NCI-H146 treated with DMSO at 0.1 percent for 48 hours (cell line): ENCODE measurements around the gene EMID1.
"Not testable (repeated sequence)": the region's sequence is repeated elsewhere in the genome, so short reads cannot be mapped to it uniquely, and the experiment has no call there.

Experiments used
- DNase-seq: peaks from one replicate; lab custom pipeline; 2025; ENCODE audit not compliant: unreplicated experiment; lab: John Stamatoyannopoulos, UW

Gene EMID1

DNA sequence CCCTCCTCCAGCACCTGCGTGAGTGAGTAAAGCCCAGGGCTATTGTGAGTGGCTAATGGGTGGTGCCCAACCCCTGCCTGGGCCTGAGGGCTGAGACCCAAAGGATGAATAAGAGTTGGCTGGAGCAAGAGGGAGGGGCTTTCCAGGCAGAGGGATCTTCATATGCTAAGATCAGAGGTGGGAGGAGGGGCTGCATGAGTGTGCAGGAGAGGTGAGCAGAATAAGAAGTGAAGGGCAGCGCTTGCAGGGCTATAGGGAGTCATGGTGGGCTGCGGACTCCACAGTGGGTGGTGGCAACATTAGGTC lies 3.9 kb downstream of the EMID1 start:
- no peak for DNase-seq

DNA sequence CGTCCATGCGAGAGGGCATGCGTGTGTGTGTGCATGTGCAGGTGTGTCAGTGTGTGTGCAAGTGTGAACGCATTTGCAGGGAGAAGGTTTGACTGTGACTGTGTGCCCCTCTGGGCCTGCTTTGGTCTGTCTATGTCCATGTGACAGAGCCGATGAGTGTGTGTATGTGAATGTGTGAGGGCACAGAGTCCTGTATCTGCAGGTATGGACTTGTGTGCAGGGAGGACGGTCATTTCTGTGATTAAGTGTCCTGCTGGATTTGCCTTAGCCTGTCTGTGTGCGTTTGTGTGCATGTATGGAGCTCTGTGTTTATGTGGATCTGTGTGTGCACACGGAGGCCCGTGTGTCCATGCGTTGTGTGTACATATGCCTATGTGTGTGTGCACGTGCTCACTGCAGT lies 5.4 kb downstream of the EMID1 start:
- no peak for DNase-seq

DNA sequence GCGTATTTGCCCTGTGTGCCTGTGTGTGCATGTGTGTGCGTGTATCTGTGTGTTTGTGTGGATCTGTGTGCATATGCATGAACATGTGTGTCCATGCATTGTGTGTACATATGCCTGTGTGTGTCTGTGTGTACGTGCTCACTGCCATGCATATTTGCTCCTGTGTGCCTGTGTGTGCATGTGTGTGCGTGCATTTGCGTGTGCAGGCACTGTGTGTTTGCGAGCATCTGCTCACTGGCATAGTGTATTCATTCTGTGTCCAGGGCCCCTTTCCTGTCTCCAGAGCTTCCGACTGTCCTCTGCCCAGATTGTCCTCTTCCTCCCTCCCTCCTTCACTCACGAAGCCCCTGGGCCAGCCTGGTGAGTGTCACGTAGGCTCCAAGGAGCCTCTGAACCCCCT lies 5.8 kb downstream of the EMID1 start:
- DNase-seq, result no peak

DNA sequence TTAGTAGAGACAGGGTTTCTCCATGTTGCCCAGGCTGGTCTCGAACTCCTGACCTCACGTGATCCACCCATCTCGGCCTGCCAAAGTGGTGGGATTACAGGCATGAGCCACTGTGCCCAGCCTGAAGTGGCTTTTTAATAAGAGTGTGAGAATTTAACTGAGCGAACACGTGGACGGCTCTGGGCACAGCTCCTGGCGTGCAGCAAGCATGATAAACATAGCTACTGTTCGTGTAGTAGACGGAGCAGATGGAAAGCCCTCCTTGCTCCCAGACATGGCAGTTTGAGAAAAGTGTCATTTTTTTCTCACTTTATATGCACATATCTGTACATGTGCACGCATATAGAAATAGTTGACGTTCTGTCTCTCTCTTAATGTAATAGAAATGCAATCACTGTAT lies 7.0 kb downstream of the EMID1 start:
- DNase-seq, result no peak

DNA sequence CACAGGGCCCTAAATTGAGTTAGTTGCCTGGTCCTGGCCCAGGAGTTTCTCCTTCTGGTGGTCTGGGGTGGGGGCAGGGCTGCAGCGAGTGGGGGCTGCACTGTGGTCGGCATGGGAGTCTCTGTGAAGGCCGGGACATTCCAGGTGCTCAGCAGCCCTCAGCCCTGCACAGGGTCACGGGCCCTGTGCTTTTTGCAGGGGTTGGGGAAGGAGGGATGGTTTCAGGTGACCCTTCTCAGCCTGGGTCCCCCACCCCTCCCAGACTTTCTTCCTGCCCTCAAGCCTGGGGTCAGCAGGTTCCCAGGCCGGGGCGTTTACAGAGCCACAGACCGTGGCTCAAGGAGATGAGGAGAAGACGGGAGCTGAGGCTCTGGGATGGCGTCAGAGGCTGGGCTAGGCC lies 7.8 kb downstream of the EMID1 start:
- DNase-seq, result no peak

DNA sequence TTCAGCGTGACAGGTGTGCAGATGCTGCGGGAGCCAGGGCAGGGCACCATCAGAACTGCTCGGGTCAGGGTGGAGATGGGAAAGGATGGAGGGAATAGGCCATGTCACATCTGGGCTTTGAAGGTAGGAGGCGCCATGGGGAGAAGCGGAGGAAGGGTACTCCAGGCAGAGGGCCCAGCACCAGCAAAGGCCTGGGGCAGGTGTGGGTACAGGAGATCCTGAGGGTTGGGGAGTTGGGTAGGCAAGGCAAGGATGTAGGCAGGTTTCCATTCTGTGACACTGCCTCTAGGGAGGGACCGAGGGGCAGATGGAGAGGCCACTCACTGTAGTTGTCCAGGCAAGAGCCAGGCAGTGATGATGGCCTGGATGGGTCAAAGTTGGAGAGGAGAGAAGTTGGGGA lies 8.5 kb downstream of the EMID1 start:
- no peak for DNase-seq

DNA sequence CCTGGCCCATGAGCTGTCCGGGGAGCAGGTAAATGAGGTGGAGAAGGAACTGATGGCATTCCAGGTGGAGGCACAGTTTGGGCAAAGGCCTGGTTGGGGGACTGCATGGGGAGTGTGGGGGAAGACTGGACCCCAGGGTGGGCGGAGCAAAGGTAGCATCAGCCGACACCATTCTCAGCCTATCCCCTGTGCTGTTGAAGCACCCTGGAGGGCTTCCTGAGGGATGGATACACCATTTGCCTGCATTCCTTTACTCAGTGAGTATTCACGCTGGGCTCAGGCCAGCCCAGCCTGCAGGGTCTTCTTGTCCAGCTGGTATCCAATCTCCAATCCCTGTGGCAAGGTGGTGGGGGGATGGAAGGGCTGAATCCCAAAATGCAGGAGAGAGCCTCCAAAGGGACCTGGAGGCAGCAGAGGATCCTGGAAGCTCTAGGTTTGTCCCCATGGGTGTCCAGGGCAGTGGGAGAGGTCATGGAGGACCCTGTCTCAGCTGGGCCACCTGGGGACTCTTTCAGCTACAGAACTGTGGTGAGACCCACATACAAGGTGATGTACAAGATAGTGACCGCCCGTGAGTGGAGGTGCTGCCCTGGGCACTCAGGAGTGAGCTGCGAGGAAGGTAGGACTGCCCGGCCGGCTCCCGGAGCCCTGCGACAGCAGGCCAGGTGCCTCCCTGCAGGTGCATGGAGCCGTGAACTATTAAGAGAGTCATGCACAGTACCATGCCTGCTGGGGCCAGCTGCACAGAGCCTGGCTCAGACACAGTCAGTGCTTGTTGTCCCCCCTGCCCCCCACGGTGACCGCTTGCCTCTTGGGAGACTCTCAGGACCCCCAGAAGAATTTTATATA lies 9.5 kb downstream of the EMID1 start:
- no peak for DNase-seq

DNA sequence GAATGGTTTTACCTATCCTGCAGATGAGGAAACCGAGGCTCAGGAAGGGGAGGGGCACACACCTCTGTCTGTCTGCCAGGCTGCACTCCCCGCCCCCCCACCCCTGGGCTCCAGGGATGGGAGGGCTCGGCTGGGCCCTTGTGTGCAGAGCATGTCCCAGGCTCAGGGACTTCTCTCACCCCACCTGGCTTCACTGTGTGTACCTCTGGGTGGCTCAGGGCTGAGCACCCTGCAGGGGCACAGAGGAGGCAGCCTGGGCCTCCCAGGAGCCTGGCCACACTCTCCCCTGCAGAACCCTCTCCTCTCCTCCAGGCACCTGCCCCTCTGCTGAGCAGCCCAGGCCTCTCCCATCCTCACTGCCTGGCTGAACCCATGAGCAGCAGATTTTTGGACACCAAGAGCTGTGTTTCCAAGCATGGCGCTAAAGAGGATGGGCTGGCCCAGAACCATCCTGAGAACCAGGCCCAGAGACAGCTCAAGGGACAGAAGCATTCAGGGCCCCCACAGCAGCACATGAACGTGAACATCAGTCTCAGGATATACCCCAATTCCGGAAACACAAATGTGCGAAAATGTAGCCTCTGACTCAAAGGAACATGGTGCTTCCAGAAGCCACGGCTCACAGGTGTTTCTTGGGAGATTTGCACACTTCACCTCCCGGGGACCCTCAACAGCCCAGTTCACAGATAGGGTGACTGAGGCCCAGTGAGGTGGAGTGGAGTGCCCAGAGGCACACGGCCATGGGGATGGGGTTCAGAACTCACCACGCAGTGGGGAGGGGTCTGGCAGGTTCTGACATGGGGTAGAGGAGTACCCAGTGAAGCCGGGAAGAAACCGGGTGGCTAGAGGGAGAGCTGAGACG lies 10.5 kb downstream of the EMID1 start:
- no peak for DNase-seq

DNA sequence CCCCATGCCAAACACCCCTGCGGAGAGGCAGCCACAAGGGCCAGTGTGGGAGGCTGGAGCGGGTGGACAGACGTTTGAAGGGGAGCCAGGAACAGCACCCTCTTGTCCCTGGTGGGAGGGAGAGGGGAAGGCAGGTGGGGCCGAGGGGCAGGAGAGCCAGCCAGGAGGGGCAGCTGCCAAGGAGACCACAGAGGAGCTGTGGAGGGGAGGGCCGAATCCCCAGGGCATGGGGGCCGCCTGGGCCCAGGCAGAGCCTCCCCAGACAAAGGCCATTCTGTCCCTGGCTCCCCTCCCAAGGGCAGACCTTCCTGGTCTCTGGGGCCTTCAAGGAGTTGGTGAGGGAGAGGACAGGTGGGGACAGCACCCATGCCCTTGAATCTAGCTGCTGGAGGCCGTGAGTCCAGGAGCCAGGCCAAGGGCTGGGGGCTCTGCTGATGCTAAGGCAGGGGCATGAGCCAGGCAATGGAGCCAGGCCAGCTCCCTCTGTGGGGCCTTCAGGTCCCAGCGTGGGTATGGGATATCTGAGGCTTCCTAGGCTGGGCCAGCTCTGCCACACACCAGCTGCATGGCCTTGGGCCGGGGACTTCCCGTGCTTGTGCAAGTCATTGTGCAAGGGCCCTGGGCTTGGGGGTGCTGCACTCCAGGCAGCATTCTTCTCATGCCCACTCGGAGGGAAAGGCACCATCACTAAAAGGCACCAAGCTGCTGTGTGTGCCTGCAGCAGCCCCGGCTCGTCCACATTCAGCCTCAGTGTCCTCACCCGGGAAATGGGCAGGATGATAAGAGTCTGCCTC lies 11.4 kb downstream of the EMID1 start:
- no peak for DNase-seq

DNA sequence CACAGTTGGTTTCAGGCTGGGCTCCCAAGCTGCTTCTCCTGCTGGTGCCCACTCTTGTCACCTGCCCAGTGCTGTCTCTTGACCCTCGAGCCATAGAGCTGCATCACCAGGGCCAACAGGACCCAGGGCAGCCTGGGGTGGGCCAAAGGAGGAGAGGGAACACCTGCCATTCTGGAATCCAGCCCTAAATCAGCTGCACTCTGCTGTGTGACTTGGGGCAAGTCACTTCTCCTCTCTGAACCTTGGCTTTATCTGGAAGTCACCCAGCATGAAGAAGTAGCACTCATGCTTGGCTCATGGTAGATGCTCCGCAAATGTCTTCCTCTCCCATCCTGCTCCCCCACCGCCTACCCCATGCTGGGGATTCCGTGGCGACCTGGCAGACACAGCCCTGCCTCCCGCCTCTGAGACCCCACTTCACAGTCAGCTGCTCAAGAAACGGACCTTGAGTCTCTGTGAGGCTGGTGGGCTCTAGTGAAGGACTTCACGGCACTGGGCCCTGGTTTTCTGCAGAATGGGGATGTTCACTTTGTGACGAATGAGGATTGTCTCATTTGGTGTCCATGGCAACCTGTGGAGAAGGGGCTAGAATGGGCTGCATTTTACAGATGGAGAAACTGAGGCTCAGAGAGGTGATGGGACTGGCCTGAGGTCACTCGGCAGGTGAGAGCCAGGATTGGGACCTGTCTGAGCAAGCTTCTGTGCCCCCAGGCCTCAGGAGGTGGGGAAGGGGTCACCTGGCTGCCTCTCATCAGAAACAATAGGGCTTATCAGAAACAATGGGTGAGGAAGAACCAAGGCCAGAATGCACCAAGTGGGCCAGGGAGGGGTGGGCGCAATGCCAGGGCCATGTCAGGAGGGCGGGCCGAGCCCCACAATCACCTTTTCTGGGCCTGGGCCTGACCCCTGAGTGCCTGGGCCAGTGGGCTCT lies 12.4 kb downstream of the EMID1 start:
- DNase-seq, result no peak

DNA sequence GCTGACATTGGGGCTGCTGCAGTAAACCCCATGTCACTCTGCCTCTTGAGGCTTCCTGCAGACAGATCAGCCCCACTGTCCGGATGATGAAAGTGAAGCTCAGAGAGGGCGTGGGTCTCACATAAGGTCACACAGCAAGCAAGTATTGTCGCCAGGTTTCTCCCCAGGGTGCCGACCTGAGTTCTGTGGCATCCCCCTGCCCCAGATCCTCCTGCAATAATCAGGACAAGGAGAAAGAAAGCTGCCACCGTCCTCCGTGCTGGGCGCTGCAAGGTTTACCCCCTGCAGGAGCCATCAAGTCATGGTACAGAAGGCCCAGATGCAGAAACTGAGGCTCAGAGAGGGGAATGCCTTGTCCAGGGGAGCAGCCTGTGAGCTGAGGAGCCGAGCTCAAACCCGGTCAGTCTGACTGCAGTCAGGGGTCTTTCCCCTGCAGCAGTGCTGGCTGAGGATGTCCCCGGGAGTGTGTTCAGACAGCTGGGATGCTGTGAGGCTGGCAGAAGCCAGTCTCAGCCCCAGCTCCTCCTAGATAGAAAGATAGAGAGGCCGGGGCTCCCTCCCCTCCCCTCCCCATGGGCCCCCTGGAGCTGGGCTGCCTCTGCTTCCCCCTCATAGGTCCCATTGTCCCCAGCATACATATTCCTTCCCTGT lies 13.2 kb downstream of the EMID1 start:
- DNase-seq, result no peak

DNA sequence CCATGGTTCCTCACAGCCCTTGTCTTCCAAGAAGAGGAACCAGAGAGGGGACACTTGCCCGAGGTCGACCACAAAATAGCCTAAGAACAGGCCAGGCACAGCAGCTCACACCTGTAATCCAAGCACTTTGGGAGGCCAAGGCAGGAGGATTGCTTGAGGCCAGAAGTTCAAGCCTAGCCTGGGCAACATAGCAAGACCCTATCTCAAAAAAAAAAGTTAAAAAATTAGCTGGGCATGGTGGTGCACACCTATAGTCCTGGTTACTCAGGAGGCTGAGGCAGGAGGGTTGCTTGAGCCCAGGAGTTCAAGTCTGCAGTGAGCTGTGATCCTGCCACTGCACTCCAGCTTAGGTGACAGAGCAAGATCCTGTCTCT lies 13.7 kb downstream of the EMID1 start:
- not testable (repeated sequence) for DNase-seq

DNA sequence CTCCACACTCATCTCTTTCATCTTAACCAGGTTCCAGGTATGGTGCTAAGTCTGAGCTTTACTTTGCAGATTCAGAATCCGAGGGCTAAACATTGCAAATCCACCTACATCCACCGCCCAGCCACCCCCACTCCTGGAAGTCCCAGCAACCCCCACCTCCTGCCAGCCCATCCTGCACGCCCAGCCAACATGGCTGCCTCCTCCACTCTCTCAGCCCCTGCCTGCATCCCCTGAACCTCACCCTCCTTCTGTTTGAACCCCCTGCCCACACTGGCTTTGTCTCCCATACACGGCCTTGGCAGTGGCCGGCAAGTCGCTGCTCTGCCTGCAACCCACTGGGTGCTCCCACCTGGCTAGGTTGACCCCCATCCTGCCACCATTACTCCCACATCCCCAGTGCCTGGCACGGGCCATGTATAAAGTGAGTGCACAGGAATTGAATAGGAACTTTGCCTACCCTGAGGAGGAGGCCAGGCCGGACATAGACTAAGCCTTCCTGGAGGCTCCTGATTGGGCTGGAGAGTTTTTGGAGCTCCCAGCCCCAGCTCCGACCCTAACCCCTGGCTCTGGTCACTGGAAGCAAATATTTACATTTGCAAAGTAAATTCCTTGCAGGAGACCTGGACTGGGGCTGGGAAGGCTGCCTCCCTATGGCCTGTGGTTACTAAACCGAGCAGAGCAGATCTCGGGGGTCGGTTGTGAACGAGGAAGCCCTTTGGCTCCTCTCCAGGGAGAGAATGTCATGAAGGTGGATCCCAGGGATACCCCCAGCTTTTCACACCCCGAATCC lies 14.4 kb downstream of the EMID1 start:
- DNase-seq, result no peak

DNA sequence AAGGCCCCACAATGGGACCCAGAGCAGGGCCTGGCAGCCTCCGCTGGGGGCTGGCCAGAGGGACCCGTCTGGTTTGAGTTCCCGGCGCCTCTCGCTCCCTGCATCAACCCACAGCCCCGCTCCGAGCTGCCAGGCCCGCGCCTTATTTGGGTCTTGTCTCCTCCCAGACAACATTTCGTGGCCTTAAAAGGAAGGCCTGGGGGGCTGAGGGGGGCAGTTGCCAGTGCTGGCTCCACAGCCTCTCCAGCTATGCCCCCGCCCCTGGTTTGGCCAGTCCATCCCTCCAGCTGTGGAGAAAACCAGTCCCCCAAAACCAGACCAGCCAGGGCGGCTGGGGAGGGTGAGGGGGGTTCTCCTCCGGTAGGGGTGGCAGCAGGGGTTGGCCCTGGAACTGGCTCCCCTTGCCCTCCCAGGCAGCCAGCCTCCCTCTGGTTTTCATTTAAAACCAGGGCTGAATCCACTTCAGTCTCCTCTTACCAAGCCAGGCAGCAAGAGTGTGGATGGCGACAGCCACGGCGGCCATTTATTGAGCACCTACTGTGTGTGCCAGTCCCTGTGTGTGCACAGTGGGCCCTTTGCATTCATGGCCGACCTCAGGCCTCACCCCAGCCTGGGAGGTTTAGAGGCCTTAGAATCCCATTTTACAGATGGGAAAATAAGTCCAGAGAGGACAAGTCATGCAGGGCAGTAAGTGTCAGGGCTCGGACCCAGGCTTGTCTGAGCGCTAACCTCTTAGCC lies 18.6 kb downstream of the EMID1 start:
- DNase-seq, result no peak

DNA sequence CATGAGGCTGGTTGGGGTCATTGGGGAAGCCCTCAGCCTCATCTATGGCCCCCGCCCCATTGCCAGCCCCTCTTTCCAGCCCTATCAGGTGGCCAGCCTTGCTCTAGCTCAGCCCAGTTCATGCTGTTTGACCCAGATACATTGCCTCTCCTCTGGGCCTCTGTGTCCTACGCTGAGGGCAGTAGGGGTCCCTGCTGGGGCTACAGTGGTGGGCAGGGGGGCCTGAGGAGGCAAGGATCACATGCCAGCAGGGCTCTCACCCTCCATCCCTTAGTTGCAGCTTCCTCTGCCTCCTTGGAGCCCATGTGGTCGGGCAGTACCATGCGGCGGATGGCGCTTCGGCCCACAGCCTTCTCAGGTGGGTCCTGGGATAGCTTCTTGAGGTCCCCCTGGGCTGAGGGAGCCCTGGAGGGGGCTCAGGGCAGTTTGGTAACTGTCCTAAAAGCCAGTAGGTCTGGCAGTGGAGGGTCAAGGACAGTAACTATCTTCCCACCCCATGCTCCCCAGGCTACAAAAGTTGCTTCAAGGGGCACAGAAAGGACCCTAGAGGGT lies 19.2 kb downstream of the EMID1 start:
- DNase-seq, result no peak

DNA sequence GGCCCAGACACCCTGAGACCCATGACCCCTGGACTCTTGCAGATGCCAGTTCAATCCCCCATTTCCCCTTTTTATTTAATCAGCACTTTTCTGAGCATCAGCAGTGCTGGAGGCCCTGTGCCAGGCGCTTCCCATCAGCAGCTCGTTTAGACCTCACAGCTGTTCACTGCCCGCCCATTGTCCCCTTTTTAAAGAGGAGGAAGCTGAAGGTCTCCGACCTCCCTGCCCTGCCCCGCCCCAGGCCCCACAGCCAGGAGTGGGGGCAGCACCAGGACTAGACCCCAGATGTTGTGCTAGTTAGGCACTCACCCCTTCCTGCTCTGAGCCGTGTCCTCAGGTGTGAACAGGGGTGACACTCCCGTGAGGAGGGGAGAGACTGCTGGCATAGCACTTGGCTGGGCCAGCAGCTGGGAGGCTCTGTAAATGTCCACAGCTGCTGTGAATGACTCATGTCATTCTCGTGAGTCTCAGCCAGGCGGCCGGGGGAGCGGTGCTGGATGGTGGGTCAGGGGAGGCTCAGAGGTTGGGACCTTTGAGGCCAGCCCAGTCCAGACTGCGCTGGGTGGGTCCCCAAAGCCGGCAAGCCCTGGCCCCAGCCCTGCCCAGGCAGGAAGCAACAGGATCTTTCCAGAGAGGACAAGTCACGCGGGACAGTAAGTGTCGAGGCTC lies 19.9 kb downstream of the EMID1 start:
- no peak for DNase-seq

DNA sequence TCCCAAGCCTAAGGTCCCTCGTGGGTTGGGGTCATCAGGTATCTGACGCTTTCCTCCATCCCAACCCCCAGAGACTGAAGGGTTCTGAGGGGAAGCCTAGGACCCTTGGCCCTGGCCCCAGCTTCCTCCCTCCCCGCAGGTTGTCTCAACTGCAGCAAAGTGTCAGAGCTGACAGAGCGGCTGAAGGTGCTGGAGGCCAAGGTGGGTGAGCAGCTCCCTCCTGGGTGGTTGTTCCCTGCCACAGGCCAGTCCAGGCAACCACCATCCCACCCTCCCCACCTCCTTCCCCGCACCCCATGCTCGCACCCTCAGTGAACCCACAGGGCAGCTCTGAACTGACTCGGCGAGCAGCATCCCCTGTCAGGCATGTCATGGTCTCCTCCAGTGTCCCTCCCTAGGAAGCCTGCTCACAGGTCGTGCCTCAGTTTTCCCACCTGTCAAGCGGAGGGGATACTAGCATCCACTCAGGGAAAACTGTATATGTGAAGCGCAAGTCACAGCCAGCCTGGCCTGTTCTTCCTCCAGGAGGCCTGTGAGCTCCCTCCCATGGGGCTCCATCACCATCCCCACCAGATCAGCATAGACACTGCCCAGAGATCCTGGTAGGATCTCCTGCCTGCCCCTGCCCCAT lies 20.8 kb downstream of the EMID1 start:
- DNase-seq, result no peak
